SK-N-MC (cell line): ENCODE data around the gene TFAP2E.

Experiments used
- EZH2 ChIP-seq: fragments of 200-600 bp; sonication (generic); IDR thresholded peaks from one replicate; pipeline ENCODE4 v1.6.1; 2017; ENCODE audit warnings: antibody characterized with exemption
- POLR2AphosphoS5 ChIP-seq: IDR thresholded peaks from 2 replicates; pipeline ENCODE4 v1.6.1; 2012; ENCODE audit warnings: mild to moderate bottlenecking, low read depth, low read length, borderline replicate concordance

DNA sequence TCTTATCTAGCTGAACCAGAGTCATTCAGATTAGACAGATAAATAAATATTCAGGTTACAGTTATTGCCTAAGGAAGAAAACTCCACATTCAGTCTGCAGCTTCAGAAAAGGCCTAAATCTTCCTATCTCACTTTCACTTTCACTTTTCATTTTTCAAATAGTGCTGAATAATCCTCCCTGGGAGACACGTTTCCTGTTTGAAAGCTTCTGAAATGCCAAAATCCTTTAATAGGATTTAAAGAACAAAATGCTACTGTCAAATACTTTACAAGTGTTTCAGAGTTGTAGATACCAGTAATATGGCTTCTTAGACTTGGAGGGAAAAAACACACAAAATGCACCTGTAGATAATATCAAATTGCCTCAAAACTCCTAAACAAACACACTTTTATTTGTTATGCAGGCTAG is 64.3 kb downstream of the TFAP2E start:
- no peak for TF ChIP-seq POLR2AphosphoS5
- no peak for TF ChIP-seq EZH2
